ENCODE results near the gene KIF18B. TPM values are rescaled to one million over a fixed set of nuclear protein-coding genes. Genes with fewer than 3 reads are reported as not detected.

The KIF18B gene
- total and polyA plus RNA-seq, 2 of the 13 experiments (the other 11 are each of a cell fraction or from before 2014, with no cell fraction given), result 15.2 to 15.3 TPM

DNA sequence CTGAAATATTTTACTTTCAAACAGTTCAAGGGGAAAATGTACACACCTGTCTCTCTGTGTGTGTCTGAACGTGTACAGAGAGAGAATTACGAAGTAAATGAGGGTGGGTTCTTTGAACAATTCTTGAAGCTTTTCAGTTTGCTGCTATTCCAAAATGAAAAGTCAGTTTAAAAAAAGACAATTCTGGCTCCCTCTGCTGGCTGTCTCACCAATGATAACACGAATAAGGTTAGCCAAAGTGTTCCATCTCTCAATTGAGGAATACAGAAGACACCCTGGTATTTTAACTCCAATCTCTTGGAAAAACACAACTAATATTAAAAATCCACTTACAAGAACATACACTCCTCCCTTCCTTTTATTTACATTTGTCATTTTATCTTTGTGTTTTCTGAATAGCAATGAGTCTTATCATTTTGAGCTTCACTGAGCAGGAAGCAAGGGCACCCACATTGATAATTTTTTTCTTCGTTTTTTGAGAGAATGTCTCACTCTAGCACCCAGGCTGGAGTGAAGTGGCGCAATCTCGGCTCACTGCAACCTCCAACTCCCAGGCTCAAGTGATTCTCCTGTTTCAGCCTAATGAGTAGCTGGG is 68.8 kb downstream of the KIF18B start (continued):
- no peak for TF ChIP-seq CCAR2 (optimal IDR thresholded peaks at IDR 0.05; ENCODE audit: low read depth, low read length)
- TF ChIP-seq SAP130 (CRISPR knock-in tag; IDR thresholded peaks at IDR 0.05; ENCODE audit: low read depth), result 0 out of 2 replicates have a peak, but pooled peaks have one; percentile 15
- TF ChIP-seq, protein P1, sequence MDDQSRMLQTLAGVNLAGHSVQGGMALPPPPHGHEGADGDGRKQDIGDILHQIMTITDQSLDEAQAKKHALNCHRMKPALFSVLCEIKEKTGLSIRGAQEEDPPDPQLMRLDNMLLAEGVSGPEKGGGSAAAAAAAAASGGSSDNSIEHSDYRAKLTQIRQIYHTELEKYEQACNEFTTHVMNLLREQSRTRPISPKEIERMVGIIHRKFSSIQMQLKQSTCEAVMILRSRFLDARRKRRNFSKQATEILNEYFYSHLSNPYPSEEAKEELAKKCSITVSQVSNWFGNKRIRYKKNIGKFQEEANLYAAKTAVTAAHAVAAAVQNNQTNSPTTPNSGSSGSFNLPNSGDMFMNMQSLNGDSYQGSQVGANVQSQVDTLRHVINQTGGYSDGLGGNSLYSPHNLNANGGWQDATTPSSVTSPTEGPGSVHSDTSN (CRISPR knock-in tag; IDR thresholded peaks at IDR 0.05; ENCODE audit: borderline replicate concordance), result no peak
- no peak for TF ChIP-seq RFXANK (CRISPR knock-in tag; IDR thresholded peaks at IDR 0.05)
- no peak for TF ChIP-seq REL (CRISPR knock-in tag; conservative IDR thresholded peaks at IDR 0.05)
- TF ChIP-seq, protein P2, sequence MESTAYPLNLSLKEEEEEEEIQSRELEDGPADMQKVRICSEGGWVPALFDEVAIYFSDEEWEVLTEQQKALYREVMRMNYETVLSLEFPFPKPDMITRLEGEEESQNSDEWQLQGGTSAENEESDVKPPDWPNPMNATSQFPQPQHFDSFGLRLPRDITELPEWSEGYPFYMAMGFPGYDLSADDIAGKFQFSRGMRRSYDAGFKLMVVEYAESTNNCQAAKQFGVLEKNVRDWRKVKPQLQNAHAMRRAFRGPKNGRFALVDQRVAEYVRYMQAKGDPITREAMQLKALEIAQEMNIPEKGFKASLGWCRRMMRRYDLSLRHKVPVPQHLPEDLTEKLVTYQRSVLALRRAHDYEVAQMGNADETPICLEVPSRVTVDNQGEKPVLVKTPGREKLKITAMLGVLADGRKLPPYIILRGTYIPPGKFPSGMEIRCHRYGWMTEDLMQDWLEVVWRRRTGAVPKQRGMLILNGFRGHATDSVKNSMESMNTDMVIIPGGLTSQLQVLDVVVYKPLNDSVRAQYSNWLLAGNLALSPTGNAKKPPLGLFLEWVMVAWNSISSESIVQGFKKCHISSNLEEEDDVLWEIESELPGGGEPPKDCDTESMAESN (CRISPR knock-in tag; conservative IDR thresholded peaks at IDR 0.05), result no peak
- TF ChIP-seq, protein P3, sequence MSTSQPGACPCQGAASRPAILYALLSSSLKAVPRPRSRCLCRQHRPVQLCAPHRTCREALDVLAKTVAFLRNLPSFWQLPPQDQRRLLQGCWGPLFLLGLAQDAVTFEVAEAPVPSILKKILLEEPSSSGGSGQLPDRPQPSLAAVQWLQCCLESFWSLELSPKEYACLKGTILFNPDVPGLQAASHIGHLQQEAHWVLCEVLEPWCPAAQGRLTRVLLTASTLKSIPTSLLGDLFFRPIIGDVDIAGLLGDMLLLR (CRISPR knock-in tag; IDR thresholded peaks at IDR 0.05), result no peak

DNA sequence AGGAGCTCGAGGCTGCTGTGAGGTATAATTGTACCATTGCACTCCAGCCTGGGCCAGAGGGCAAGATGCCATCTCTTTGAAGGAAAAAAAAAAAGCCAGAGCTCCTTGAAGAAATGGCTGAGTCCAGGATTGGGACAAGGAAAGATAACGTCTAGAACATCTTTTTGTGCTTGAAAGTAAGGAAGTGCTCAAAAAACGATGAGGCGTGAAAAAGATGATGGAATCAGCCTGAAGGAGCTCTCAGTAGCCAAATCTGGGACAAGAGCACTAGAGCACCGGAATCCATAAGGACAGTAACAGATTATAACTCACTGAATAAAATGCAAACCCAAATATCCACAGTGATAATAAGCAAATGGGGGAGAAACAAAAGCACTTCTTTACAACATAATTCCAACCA is 70.5 kb downstream of the KIF18B start:
- peak; percentile 71 for TF ChIP-seq MAFK (conservative IDR thresholded peaks at IDR 0.05 in 1 of 2, IDR thresholded peaks at IDR 0.05 in 1 of 2; ENCODE audit: low read length in 2 of 2)
- peak; percentile 45 for TF ChIP-seq MAFF (IDR thresholded peaks at IDR 0.05; ENCODE audit: low read depth, low read length)
- no peak for TF ChIP-seq BRD4 (CRISPR knock-in tag; IDR thresholded peaks at IDR 0.05)
- no TSS peak for BruUV-seq (replicated peaks)
- intact Hi-C loops (cut with micrococcal nuclease; ENCODE audit: unreplicated experiment) (no loop called here), in situ Hi-C loops (cut with HindIII; ENCODE audit: extremely low pct_ligation_motif_present, low pct_unique_long_range_greater_than_20kb) (no loop called here)
- no peaks in the 10 kb centered on the region for H3K79me2 ChIP-seq (ENCODE audit: insufficient read depth, low read length)
- H3K36me3 ChIP-seq (replicated peaks in 1 of 2; ENCODE audit: control insufficient read depth in 1 of 2, insufficient read depth in 2 of 2, low read length in 2 of 2), result peaks cover 47 to 87% of the 10 kb centered on the region in 2 experiments
- H4K20me1 ChIP-seq (ENCODE audit: insufficient read depth, low read length), result no peaks in the 10 kb centered on the region
- no peak overlapping the region for H3K9ac ChIP-seq (ENCODE audit: insufficient read depth, low read depth, low read length)
- DNase-seq (ENCODE audit: low spot score) (no peak), FAIRE-seq (no peak), ATAC-seq (no peak)
- no peak overlapping the region for H2AFZ ChIP-seq (ENCODE audit: low read length)
- no peaks in the 10 kb centered on the region for H3K4me1 ChIP-seq (ENCODE audit: insufficient read depth, low read length)
- H3K9me3 ChIP-seq (ENCODE audit: low read length), result no peaks in the 10 kb centered on the region
- ChIA-PET CTCF (ENCODE audit: low intra/inter-chr PET ratio, low total read pairs) (no interaction called here), POLR2A (no interaction called here)
- H3K27ac ChIP-seq (ENCODE audit: extremely low read length, insufficient read depth, low read length), result no peak overlapping the region
- WGBS (ENCODE audit: low lambda C conversion rate), result 95% methylated on average over 5 of the region's 5 CpGs
- no peaks in the 10 kb centered on the region for H3K27me3 ChIP-seq (ENCODE audit: control insufficient read depth in 1 of 2, insufficient read depth in 2 of 2, low read length in 2 of 2)
- no peak overlapping the region for H3K4me3 ChIP-seq (replicated peaks in 1 of 3; ENCODE audit: insufficient read depth in 1 of 3, low read depth in 2 of 3, low read length in 3 of 3)
- no peak overlapping the region for H3K4me2 ChIP-seq (ENCODE audit: low read depth, low read length)
